SK-N-MC (cell line): ENCODE measurements around the gene ANXA5.
A peak's percentile ranks its signal among the peaks of the same experiment; 100 is the strongest.

Source experiments
- DNase-seq: peaks from one replicate; pipeline ENCODE4 v3.0.0-alpha.2; 2011; ENCODE audit warnings: low read depth, low spot score
- H3K27ac ChIP-seq: fragments of 200-600 bp; sonication (generic); 2 replicates; pipeline ENCODE4 v1.5.1; 2016; ENCODE audit warnings: mixed run types
- H3K36me3 ChIP-seq: fragments of 200-600 bp; sonication (generic); 2 replicates; pipeline ENCODE4 v1.6.1; 2017; ENCODE audit warnings: antibody characterized with exemption, low read length, mixed read lengths; ENCODE audit not compliant: insufficient read depth
- H3K4me3 ChIP-seq: fragments of 200-600 bp; sonication (generic); 2 replicates; pipeline ENCODE4 v1.5.1; 2016
- H3K9ac ChIP-seq: fragments of 200-600 bp; sonication (generic); 2 replicates; pipeline ENCODE4 v1.8.0; 2017; ENCODE audit warnings: mixed run types, mixed read lengths; ENCODE audit not compliant: insufficient read length
- H3K9me3 ChIP-seq: fragments of 200-600 bp; sonication (generic); 2 replicates; pipeline ENCODE4 v1.6.1; 2017; ENCODE audit warnings: low read depth, mild to moderate bottlenecking, antibody characterized with exemption, low read length, moderate library complexity, mixed read lengths
- EZH2 ChIP-seq: fragments of 200-600 bp; sonication (generic); IDR thresholded peaks from one replicate; pipeline ENCODE4 v1.6.1; 2017; ENCODE audit warnings: antibody characterized with exemption
- FOXP2 ChIP-seq: optimal IDR thresholded peaks from 2 replicates; pipeline ENCODE3; 2011; ENCODE audit warnings: mild to moderate bottlenecking, moderate library complexity; ENCODE audit not compliant: insufficient read depth; ENCODE audit errors: extremely low read length, control extremely low read depth
- POLR2AphosphoS5 ChIP-seq: IDR thresholded peaks from 2 replicates; pipeline ENCODE4 v1.6.1; 2012; ENCODE audit warnings: mild to moderate bottlenecking, low read depth, low read length, borderline replicate concordance

ANXA5 gene

GRCh38 chr4:121696581-121697461 lies at the start of gene ANXA5:
TSS of gene ANXA5 (minus strand) at chr4:121696980. CDS start at chr4:121696589, 391 bp downstream.
- Histone ChIP-seq H3K36me3 (peaks cover 11% of the 10 kb centered on the region; the same call in 1 of the 2 replicates), H3K9me3 (no peaks in the 10 kb centered on the region), H3K4me3 (peak within 1 kb of the TSS; percentile 94), H3K9ac (peak within 1 kb of the TSS; percentile 81), H3K27ac (0 out of 2 replicates have a peak within 1 kb of the TSS, but pooled peaks have one; percentile 48)
- TF ChIP-seq FOXP2 (no peak), POLR2AphosphoS5 (peak; percentile 81), EZH2 (no peak)
- no peak for DNase-seq

- no peak overlapping the region for H3K27ac ChIP-seq
- H3K9me3 ChIP-seq = no peaks in the 10 kb centered on the region
- no peaks in the 10 kb centered on the region for H3K36me3 ChIP-seq
- H3K9ac ChIP-seq = no peak overlapping the region
- DNase-seq = no peak
- no peak overlapping the region for H3K4me3 ChIP-seq
- TF ChIP-seq EZH2 (no peak), FOXP2 (no peak), POLR2AphosphoS5 (no peak)
Observed at GRCh38 chr4:121742794-121743193, 46.0 kb upstream of the ANXA5 start.

GRCh38 chr4:121741751-121742150 lies 45.0 kb upstream of the ANXA5 start:
- no peak overlapping the region for H3K27ac ChIP-seq
- H3K9ac ChIP-seq = no peak overlapping the region
- no peaks in the 10 kb centered on the region for H3K9me3 ChIP-seq
- TF ChIP-seq EZH2 = no peak
- TF ChIP-seq FOXP2 = no peak
- TF ChIP-seq POLR2AphosphoS5 = no peak
- H3K36me3 ChIP-seq = no peaks in the 10 kb centered on the region
- DNase-seq = no peak
- H3K4me3 ChIP-seq = no peak overlapping the region

GRCh38 chr4:121740796-121741409 lies 44.1 kb upstream of the ANXA5 start:
- no peak overlapping the region for H3K4me3 ChIP-seq

GRCh38 chr4:121739575-121739974 lies 42.8 kb upstream of the ANXA5 start:
- Histone ChIP-seq H3K4me3 (no peak overlapping the region), H3K9me3 (no peaks in the 10 kb centered on the region), H3K9ac (no peak overlapping the region), H3K36me3 (no peaks in the 10 kb centered on the region), H3K27ac (no peak overlapping the region)
- DNase-seq = no peak
- TF ChIP-seq FOXP2 (no peak), EZH2 (no peak), POLR2AphosphoS5 (no peak)

More at GRCh38 chr4:121740796-121741409, 44.1 kb upstream of the ANXA5 start:
- no peak for TF ChIP-seq EZH2
- no peak for TF ChIP-seq FOXP2
- no peak for TF ChIP-seq POLR2AphosphoS5
- Histone ChIP-seq H3K9me3 (no peaks in the 10 kb centered on the region), H3K27ac (no peak overlapping the region), H3K9ac (no peak overlapping the region), H3K36me3 (no peaks in the 10 kb centered on the region)
- DNase-seq = no peak

GRCh38 chr4:121738780-121739535 lies 42.2 kb upstream of the ANXA5 start:
- Histone ChIP-seq H3K27ac (no peak overlapping the region), H3K36me3 (no peaks in the 10 kb centered on the region)
- no peak for DNase-seq

GRCh38 chr4:121737846-121738554 lies 41.2 kb upstream of the ANXA5 start:
- Histone ChIP-seq H3K27ac (no peak overlapping the region), H3K36me3 (no peaks in the 10 kb centered on the region), H3K9ac (no peak overlapping the region), H3K9me3 (no peaks in the 10 kb centered on the region), H3K4me3 (no peak overlapping the region)
- DNase-seq = no peak
- TF ChIP-seq EZH2 (no peak), POLR2AphosphoS5 (no peak), FOXP2 (no peak)

More at GRCh38 chr4:121738780-121739535, 42.2 kb upstream of the ANXA5 start:
- Histone ChIP-seq H3K9ac (no peak overlapping the region), H3K4me3 (no peak overlapping the region), H3K9me3 (no peaks in the 10 kb centered on the region)
- no peak for TF ChIP-seq EZH2
- no peak for TF ChIP-seq POLR2AphosphoS5
- TF ChIP-seq FOXP2 = no peak
